GM10847 (cell line): Measurements from ENCODE around the gene HDAC5.

ENCODE experiments used
- POLR2A ChIP-seq: IDR thresholded peaks from 2 replicates; pipeline ENCODE4 v1.6.1; 2011; ENCODE audit not compliant: insufficient read length; ENCODE audit errors: extremely low read depth

Gene HDAC5

DNA sequence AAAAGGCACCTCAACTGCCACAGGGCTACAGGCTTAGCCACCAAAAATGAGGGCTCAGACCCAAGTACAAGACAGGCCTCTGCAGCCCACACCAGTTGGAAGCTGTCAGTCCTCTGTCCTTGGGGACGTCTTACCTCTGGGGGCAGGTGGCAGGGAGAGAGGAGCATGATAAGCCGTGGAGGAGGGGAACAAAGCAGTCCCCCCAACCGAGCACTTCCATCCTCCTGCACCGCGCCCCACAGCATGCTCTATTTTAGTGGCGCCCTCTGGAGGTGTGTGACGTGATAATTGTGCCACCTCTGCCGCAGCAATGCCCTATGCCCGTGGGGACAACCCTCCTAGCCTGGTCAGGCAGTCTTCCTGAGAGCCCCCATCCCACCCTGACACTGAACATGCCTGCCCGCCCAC, 39.3 kb downstream of the HDAC5 start:
- no peak for TF ChIP-seq POLR2A

DNA sequence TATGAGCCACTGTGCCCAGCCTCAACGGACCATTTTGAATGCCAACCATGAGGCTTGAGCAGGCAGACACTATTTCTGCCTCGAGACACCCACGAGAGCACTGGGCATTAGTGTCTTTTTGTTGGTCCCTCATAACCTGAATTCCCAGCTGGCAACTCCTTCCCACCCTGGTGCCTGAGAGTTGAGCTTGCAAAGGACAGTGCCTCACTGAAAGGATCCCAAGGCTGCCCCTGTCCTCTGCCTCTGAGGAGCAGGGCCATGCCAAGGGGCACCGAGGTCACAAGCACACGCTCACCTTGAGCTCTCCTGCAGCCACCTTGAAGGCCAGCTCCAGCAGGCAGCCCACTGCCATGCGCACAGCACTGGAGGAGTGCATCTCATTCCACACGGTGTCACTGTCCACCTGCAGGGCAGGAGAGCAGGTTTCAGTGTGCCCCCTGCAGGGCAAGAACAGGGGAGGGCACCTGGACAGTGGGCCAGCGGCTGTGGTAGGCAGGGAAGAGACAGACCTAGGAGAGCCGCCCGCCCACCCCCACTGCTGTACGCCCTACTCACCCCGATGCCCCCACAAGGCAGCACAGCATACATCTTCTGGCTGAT, 40.1 kb downstream of the HDAC5 start:
- TF ChIP-seq POLR2A: no peak

DNA sequence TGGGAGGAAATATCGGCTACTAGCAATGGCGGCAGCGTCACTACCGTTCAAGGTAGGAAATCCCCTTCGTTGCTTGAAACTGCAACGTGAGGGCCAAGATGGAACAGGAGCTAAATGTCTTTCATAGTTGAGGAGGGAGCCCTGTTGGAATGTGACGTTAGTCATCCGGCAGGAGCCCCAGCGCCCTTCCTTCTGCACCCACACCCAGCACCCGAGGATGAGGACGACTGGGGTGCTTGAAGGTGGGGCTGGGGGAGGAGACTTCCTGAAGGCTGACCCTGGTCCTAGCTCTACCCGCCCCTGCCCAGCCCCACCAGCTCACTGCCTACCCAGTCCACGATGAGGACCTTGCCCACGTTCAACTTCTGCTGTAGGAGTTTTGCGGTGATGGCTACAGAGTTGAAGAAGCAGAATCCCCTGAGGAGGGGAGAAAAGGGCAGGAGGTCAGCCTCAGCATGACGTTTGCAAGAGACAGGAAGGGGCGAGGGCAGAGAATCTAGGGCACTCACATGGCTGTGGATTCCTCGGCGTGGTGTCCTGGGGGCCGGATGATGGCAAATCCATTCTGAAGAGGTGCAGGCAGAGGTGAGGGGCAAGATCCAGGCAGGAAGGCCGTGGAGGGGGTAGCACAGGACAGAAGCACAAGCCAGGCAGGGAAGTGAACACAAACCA, 41.0 kb downstream of the HDAC5 start:
- TF ChIP-seq POLR2A: no peak

DNA sequence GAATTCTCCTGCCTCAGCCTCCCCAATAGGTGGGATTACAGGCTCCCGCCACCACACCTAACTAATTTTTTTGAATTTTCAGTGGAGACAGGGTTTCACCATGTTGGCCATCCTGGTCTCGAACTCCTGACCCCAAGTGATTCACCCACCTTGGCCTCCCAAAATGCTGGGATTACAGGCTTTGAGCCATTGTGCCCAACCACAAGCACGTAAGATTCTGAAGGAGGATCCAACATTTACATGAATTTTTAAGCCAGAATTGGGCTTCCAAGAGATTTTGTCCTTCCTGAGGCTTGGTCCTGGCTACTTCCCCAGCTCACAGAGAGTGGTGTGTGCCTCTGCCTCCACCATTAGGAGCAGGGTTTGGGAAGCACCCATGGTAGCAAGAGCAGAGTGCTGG, 41.8 kb downstream of the HDAC5 start:
- TF ChIP-seq POLR2A: no peak

DNA sequence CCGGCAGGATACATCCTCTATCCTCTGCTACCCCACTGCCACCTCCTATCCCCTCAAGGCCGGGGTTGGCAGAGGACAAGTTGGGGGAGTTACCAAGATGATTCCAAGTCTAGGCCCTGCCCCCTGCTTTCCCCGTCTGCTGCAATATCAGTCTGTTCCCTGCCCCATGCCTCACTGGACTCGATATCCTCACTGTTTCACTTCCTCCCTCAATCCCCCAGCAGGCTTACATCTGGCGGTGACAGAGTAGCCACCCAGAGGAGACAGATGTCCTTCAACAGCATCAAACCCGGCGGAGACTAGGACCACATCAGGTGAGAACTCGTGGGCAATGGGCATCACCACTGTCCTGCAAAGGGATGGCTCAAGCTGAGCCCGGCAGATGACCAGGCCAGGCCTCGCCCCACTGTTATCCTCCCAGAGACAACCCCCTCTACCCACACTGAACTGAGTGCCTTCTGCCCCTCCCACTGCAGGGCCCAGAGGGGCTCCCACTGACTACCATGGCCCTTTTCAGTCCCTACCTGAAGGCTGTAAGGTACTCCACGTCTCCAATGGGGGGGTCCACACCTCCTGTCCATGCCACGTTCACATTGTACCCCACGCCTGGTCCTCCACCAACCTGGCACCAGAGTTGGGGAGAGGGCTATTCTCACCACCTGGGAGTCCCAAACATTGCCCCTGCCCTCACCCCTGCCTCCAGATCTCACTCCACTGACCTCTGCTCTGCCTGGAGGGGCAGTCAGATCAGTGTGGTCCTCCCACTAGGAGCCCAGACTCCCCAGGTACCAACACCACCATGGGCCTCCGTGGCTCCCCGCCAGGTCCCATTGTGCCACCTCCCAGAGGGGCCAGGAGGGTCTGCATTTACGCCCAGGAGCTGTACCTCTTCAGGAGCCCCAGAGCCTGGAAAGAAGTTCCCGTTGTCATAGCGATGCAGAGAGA, 43.3 kb downstream of the HDAC5 start:
- no peak for TF ChIP-seq POLR2A

DNA sequence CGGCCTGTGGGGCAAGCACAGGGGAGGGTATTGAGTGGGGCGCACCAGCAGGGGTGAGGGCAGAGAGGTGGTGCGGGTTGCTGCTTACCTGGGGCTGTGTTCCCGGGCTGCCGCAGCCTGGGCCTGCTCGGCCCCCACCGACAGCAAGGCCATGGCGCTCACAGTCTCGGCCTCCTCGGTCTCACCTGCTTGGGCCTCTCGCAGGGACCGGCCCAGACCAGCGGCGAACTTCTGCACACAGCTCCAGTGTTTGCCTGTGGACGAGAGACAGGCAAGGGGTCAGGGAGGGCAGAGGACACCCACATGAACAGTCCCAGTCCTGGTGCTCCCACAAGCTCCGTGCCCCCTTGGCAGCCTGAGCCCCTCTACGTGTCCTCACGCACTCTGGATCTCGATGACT, 45.0 kb downstream of the HDAC5 start:
- no peak for TF ChIP-seq POLR2A

DNA sequence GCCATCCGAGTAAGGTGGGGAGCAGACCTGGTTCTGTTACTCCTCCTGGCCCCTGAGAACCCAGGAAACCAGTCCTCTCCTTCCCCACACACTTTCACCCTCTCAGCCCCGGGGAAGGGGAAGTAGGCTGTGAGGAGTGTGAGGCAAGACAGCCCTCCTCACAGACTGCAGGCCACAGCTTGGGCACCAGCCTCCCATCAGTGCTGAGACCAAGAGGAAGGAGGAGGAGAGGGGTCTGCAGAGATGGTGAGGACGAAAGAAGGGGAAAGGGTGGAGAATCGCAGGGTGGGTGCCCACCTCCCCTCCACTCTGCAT, 45.9 kb downstream of the HDAC5 start:
- TF ChIP-seq POLR2A: no peak

DNA sequence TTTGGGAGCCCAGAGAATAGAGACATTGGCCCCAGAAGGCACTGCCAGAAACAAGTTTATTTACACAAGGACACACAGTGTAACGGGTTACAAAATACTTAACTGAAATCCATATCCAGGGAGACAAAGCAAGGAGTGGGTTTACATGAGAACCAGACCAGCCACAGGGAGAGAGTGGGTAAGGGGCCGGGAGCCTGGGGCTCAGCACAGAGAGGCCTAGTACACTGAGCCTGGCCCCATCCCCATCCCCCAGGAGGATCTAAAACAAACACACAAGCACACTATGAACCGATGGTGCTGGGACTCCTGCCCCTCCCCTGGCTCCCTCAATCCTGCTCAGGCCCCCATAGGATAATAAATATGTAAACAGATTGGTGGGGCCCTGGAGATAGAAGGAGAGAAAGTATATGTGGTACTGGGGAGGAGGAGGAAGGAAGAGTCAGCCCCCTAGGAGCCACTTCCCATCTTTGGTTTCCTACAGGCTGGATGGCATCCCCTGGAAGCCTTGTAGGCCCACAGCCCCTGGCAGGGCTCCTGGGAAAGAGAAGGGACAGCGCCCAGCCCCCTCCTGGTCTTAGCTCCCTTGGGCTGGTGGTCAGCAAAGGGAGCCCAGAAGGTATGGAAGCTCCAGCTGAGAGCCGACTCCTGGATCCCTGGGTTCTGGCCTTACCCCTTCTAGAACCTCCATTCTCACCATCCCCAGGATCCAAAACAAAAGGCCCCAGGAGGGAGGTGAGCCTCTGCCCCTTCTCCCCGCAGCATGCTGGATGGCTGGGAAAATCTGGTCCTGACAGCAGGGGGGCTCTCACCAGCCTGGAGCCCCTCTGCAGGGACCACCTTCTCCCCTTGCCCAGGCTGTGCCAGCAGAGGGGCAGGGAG, 46.5 kb downstream of the HDAC5 start:
- no peak for TF ChIP-seq POLR2A

DNA sequence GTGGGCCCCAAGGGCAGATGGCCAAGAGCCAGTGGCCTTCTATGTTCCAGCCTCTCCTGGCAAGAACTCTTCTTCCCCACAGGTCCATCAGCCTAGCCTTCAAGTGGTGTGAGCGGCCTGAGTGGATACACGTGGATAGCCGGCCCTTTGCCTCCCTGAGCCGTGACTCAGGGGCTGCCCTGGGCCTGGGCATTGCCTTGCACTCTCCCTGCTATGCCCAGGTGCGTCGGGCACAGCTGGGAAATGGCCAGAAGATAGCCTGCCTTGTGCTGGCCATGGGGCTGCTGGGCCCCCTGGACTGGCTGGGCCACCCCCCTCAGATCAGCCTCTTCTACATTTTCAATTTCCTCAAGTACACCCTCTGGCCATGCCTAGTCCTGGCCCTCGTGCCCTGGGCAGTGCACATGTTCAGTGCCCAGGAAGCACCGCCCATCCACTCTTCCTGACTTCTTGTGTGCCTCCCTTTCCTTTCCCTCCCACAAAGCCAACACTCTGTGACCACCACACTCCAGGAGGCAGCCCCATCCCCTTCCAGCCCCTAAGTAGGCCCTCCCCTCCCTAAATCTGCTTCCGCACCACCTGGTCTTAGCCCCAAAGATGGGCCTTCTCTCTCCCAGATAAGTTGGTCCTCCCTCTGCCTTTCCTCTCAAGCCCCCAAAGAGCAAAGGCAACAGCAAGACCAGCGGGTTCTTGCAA, 47.7 kb downstream of the HDAC5 start:
- TF ChIP-seq POLR2A: no peak

DNA sequence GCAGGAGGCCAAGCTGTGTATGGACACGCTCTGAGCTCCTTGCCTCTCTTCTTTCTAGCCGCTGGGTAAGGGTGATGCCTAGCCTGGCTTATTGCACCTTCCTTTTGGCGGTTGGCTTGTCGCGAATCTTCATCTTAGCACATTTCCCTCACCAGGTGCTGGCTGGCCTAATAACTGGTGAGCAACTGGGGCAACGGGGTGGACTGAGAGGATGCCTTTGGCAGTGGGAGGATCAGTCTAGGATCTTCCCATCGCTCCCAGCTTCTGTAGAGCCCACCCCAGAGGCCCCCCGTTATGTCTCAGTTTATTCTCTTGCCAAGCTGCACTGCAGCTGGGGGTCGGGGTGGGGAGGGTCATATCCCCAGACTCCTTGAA, 48.5 kb downstream of the HDAC5 start:
- no peak for TF ChIP-seq POLR2A

DNA sequence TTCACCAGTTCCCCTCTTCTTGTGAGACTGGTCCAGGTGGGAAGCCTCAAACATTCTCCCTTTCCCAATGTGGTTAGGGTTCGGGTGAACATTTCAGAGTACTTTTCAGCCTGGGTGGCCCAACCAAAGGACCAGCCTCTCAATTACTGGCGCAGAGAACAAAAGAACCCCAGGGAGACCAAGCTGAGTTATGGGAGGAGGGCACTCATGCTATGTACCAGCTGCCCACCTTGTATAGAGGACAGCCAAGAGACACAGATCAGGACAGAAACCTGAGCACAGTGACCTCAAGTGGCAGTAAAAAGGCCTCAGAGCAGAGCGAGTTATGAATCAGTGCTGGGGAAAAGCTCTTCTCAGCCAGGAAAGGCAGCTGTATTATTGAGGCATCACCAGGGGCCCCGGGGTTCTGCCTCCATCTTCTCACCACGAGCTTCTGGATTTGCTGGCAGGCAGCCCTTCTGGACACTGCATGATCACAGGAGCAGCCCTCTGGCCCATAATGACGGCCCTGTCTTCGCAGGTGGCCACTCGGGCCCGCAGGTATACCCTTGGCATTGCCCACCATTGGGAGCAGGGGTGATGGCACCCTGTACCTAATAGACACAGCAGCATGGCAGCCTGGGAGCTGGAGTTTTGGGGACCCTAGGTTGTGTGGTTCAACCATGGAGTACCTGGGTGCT, 49.1 kb downstream of the HDAC5 start:
- no peak for TF ChIP-seq POLR2A

DNA sequence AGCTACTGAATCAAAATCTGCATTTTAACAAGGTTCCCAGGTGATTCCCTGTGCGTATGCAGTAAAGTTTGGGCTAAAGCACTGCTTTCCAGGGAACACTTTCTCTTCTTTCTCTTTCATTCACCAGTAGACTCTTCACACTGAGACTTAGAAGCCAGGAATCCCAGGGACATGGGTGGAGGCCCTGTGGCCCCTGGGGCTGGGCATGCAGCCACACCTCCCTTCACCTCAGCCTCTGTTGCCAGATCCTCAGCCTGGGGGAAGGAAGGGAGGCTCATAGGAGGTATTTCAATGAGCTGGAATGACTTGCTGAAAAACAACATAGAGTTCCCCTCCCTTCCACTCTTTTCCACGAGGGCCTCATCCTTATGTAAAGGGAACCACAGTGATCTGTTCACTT, 51.7 kb downstream of the HDAC5 start:
- no peak for TF ChIP-seq POLR2A

DNA sequence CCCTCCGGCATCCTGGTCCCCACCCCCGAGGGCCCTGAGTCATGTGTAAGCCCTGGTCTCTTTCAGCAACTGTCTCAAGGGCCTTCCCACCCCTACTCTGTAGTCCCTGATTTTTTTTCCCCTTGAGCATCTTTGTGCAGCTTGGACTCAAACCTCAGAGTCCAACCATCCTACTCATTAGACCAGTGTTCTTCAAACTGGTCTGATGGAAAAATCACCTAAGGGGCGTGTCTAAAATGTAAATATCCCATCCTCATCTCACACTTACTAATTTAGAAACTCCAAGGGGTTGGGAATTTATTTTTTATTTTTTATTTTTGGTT, 52.3 kb downstream of the HDAC5 start:
- TF ChIP-seq POLR2A: no peak

DNA sequence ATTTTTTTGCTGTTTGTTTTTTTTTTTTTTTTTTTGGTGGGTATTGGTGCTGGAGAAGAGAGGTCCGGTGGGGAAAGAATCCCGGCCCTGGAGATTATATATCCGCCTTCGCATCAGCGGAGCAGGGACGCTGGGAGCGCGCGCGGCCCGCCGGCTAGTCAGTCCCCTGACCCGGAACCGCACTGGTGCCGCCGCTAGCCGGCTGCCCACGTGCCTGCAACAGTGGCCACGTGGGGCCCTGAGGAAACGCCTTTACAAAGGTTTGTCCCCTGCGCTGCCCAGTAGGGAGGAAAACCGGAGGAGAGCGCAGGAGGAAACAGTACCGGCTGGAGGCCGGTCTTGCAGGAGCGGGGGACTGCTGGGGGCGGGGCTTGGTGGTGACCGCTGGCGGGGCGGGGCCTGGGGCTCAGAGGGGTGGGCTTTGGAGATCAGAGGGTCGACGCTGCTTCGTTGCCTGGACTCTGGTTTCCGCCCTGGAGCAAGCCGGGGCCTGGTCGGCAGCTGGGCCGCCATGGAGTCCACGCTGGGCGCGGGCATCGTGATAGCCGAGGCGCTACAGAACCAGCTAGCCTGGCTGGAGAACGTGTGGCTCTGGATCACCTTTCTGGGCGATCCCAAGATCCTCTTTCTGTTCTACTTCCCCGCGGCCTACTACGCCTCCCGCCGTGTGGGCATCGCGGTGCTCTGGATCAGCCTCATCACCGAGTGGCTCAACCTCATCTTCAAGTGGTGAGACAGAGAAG, 52.8 kb downstream of the HDAC5 start, which contains the start of gene G6PC3:
Gene G6PC3 (plus strand): TSS at position 281 of the 743 bp plus-strand sequence. CDS start 231 bp downstream, at position 512.
- TF ChIP-seq POLR2A: peak; percentile 72
